ENCODE data around the gene PTOV1.

Gene PTOV1

DNA sequence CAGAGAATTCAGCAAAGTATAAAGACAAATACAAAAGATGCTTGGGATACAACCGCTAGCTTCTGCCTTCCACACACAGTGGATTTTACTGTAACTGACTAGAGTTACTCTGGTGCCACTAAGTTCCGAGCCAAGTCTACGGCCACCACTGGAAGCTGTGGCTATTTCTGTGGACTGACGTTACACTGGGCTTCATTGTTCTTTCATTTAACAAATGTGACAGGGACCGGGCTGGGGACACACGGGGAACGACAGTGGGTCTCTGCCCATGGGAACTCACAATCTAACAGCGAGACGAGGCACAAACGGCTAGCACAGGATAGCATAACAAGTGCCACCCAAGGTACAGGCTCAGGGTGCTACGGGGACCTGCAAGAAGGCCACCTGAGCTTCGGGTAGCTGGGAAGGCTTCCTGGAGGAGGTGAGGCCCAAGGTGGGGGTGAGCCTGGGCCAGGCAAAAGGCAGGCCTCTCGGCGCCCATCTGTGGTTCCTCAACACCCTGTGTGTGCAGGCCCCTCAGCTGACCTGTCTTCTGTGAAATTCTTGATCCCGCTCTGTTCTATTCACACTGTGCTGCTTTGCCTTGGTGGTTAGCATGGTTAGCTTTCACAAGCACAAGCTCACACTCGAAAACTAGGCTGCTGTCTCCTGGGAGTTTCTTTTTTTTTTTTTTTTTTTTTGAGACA, 56.1 kb downstream of the PTOV1 start:
- TF ChIP-seq, protein P1, sequence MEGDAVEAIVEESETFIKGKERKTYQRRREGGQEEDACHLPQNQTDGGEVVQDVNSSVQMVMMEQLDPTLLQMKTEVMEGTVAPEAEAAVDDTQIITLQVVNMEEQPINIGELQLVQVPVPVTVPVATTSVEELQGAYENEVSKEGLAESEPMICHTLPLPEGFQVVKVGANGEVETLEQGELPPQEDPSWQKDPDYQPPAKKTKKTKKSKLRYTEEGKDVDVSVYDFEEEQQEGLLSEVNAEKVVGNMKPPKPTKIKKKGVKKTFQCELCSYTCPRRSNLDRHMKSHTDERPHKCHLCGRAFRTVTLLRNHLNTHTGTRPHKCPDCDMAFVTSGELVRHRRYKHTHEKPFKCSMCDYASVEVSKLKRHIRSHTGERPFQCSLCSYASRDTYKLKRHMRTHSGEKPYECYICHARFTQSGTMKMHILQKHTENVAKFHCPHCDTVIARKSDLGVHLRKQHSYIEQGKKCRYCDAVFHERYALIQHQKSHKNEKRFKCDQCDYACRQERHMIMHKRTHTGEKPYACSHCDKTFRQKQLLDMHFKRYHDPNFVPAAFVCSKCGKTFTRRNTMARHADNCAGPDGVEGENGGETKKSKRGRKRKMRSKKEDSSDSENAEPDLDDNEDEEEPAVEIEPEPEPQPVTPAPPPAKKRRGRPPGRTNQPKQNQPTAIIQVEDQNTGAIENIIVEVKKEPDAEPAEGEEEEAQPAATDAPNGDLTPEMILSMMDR (IDR thresholded peaks at IDR 0.05; ENCODE audit: low read depth, low read length), result no peak
- in situ Hi-C loops (cut with HindIII; ENCODE audit: low sequenced_read_pairs), result no loop called here
- H3K4me3 ChIP-seq (ENCODE audit: low read depth, low read length), result no peak overlapping the region
- DNase-seq (ENCODE audit: low read depth, low spot score), result no peak

DNA sequence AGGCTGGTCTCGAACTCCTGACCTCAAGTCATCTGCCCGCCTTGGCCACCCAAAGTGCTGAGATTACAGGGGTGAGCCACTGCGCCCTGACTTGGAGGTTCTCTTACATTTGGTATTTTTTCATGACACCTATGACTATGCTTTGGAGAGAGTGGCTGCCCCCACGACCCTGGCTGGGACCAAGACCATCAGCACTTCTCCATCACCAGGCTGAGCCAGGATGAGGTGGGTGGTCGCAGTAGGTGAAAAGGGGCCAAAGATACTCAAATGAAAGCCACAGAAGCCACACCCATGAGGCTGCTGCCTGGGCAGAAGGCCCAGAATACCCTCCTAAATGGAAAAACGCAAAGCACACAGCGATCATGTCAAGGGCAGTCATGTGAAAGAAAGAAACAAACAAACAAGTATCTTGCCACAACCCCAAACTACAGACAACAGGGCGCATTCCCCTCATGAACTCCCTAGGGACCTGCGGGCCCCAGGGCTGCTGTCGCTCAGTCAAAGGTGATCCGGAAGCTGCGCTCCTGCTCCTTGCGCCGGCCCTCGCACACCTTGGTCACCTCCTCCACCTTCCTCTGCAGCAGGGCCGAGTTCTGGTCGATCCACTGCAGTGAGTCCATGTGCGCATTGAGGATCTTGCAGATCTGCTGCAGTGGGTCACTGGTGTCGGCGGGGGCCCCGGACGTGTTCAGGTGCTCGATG, 56.9 kb downstream of the PTOV1 start:
- TF ChIP-seq, protein P1 (IDR thresholded peaks at IDR 0.05; ENCODE audit: low read depth, low read length), result no peak
- H3K4me3 ChIP-seq (ENCODE audit: low read depth, low read length), result no peak overlapping the region
- in situ Hi-C loops (cut with HindIII; ENCODE audit: low sequenced_read_pairs), result no loop called here

DNA sequence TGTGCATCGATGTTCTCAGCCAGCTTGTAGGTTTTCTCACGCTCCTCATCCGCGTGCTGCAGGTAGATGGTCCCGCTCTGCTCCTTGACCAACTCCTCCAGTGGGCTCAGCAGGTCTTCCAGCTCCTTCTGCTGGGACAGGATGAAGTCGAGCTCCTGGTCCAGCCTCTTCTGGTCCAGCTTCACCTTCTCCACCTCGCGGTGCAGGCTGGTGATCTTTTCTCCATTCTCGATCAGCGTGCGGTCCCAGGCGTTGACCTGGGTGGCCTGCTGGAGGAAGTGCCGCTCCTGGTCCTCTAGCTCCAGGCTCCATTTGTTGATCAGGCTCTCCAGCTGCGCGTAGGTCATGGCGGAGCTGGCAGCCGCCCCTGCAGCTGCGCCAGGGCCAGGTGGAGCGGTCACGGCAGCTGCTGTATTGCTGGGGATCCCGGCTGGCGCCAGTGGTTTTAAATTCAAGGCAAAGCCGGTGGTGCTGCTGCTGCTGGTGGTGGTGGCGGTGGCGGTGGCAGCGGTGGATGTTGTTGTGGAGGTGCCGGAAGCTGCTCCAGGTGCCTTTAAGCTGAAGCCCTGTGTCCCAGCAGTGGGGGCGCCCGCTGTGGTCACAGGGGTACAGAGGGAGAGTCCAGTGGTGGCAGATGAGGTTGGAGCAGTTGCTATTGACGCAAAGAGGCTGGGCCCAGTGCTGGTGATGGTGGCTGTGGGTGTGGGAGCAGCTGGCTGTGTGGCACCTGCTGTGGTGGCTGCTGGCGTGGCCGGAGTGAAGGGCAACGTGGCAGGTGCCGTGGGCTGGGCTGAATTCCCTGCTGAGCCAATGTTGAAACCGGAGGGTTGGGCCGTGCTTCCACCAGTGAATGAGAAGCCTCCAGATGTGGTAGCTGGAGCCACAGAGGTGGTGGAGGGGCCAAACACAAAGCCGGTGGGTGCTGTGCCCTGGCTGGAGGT, 57.8 kb downstream of the PTOV1 start:
- DNase-seq (ENCODE audit: low read depth, low spot score), result no peak
- TF ChIP-seq, protein P1 (IDR thresholded peaks at IDR 0.05; ENCODE audit: low read depth, low read length), result no peak
- in situ Hi-C loops (cut with HindIII; ENCODE audit: low sequenced_read_pairs), result no loop called here
- H3K4me3 ChIP-seq (ENCODE audit: low read depth, low read length), result no peak overlapping the region

More for the DNA sequence above, 56.9 kb downstream of the PTOV1 start:
- DNase-seq (ENCODE audit: low read depth, low spot score), result no peak

DNA sequence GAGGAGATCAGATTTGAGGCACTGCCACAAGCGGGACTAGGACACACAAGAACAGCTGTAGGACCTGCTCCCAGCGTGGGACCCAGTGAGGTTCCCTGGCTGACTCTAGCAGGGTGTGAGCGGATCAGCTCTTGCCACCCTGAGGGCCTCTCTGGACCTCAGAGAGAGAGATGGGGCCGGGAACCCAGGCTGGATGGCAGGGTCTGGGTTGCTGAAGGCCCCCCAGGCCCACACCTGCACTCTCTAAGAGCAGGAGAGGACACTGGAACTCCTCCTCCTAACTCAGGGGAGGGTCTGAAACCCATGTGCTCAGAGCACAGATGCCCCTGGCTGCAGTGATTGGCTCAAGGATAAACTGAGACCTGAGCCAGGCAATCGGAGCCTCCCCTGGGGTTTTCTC, 59.2 kb downstream of the PTOV1 start:
- no peak for DNase-seq (ENCODE audit: low read depth, low spot score)
- TF ChIP-seq, protein P1 (IDR thresholded peaks at IDR 0.05; ENCODE audit: low read depth, low read length), result no peak
- no peak overlapping the region for H3K4me3 ChIP-seq (ENCODE audit: low read depth, low read length)
- in situ Hi-C loops (cut with HindIII; ENCODE audit: low sequenced_read_pairs), result no loop called here
